SW 1271 (cell line): ENCODE measurements around the gene CEP131.

Source experiments
- DNase-seq, 2 experiments: peaks; one replicate each; lab custom pipeline; 2025; lab: John Stamatoyannopoulos, UW

The CEP131 gene

DNA sequence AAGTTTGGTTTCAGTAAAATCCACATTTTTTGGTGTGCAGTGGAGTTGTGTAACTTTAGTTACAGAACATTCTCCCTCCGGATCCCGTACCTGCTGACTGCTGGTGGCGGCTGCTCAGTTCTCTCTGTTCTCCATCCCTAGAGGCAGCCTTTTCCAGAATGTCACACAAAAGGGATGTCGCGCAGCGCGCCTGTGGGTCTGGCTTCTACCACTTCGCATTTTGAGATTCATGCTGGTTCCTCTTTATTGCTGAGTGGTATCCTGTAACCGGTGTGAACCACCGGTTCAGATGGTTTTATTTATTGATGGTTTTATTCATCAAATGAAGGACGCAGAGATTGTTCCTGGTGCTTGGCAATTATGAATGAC lies 981 bp upstream of the CEP131 start:
- no peak for DNase-seq

DNA sequence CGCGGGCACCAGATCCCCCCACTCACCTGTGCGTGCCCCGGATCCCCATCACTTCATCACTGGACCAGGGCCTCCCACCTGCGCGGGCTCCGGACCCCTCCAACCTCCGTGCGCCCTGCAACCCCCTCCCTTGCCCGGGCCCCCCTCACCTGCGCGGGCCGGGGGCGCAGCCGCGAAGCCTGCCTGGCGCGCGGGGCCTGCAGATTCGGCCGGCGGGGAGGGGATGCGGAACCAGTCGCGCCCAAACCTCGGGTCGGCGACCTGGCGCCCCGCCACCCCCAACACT lies 202 bp downstream of the CEP131 start:
- no peak for DNase-seq

DNA sequence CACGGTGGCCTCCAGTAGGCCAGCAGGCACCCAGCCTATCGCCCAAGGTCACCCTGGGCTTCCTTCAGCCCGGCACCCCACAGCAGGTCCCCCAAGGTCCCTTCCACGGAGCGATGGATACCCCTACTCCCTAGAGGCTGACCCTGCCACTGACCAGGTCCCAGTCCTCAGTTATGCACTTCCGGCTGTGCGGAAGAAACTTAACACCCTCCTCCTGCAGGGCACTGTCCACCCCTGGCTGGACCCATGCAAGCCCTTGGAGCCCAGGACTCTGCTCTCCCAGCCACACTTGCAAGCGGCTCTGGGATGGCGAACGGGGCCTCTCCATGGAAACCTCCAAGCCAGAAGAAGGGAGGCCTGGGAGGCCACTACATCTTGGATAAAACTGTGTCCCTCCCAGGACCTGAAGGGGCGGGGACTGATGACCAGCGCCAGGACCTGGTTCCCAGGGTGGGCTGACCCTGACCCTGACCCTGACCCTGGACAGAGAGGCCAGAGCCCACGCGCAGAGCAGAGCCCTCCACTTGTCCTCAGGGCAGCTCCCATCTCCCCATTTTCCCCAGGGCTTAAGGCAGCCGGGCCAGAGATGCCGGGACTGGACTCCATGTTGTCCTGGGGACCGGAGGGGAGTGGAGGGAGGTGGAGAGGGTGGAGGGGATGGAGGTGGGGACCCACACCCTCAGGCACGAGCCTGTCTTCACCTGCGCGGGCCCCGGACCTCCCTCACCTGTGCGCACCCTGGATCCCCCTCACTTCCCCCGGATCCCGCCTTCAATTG lies 734 bp downstream of the CEP131 start:
- DNase-seq: no peak

DNA sequence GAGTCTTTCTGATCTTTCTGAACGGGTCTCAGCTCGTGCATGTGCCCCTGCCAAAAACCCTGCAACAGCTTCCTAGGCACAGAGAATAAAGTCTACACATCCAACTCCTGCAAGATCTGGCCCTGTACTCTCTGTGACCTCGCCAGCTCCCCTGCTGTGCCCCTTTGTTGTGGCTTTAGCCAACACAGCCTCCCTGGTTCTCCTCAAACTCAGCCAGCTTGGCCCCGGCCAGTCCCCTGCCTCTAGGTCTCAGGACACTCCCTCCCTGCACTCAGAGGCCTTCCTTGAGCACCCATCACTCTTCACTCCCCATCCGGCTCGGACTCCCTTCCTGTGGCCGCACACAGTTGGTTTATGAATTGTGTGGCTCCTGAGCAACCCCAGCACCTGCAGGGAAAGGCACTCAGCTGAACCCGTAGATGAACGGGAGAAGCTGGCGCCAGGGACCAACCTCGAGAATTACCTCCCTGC lies 1.4 kb downstream of the CEP131 start:
- DNase-seq: no peak

DNA sequence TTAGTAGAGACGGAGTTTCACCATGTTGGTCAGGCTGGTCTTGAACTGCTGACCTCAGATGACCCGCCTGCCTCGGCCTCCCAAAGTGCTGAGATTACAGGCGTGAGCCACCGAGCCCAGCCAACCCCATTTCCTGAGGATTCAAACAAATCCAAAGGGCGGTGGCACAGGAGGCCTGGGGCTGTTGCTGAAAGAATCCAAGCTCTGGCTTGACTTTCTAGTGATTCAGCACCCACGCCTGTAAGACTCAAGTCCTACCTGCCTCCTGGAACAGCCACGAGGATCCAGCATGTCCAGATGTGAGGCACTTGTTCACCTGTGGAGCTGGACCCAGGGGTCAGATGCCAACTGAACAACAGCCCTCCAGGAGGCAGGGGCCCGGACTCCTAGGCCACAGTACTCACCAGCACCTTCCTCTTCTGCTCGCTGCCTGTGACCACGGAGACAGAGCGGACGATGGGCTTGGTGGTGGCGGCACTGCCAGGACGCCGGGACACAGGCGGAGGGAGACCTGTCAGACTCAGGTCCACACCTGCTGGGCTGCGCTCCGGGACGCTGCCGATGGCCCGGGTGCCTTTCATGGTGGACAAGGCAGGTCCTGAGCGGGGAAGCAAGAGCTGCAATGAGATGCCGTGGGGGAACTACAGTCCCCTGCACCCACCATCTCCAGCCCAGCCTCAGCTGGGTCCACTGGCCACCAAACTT lies 3.1 kb downstream of the CEP131 start:
- no peak for DNase-seq

DNA sequence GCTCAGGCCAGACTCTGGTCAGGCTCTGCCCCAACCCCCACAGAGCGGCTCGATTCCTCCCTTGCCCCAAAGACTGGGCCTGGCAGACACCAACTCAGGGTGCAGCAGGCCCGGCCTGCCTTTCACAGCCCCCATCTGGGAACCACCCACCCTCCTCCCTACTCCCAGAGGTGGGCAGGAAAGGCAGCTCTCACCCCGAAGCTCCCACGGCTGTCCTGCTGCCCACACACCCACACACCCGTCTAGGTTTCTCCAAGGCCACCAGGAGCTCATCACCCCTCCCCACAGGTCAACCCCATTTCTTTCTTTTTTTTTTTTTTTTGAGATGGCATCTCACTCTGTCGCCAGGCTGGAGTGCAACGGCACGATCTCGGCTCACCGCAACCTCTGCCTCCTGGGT lies 3.8 kb downstream of the CEP131 start:
- DNase-seq: no peak

DNA sequence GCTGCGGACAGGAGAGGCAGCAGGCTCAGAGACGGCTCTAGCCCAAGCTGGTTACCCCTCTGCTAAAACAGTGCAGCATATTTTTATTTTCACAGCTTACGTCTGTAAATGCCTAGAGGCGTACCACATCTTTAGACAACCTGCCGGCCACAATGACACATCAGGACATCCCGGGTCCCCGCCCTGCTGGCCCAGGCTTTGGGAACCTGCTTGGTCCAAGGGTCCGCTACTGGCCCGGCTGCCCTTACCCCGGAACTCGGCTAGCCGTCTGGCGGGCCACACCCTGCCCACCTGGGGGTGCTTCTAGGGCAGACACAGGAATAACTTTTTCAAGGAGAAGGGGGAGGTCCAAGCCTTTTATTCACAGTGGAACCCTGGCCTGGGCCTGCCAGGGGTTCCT lies 4.3 kb downstream of the CEP131 start:
- DNase-seq: no peak

DNA sequence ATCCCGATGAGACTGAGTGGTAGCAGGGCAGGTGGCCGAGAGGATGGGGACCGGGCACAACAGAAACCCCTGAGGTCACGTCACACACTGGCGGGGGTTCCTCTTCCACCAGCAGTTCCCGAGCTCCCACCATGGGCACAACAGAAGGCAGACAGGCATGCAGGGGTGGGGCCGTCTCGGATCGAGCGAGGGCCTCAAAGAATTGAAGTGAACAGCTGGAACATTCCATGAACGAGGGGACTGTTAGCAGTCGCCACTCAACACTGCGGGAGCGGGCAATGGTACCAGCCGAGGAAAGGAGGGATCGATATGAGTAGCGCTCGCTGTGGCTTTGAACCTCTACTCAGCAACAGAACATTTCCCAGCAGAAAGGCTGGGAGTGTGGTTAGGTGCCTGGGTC lies 5.3 kb downstream of the CEP131 start:
- no peak for DNase-seq

DNA sequence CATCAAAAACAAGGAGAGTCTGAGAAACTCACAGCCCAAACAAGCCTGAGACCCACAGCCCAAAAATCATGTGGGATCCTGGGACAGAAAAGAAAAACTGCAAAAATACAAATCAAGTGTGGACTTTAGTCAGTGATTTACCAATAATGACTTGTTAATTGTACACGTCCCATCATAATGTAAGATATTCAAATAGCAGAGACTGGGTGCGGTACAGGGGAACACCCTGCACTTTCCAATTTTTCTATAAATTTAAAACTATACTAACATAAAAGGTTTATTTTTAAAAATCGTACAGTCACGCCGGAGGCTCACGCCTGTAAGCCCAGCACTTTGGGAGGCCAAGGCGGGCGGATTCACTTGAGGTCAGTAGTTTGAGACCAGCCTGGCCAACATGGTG lies 8.8 kb downstream of the CEP131 start:
- no peak for DNase-seq

DNA sequence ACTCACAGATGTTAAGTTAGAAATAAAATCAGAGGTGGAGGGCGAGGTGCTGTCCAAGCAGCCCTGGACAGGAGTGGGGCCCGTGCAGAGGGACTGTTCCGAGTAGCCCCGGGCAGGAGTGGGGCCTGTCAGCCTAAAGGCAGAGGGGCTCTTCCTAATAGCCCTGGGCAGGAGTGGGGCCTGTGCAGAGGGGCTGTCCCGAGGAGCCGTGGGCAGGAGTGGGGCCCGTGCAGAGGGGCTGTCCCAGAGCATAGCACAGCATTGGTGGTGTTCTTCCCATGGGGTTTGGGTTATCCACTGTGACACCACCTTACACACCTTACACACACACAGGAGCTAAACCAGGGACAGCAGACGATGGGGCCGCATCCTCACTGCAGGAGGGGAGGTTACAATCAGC lies 10.4 kb downstream of the CEP131 start:
- DNase-seq: no peak

DNA sequence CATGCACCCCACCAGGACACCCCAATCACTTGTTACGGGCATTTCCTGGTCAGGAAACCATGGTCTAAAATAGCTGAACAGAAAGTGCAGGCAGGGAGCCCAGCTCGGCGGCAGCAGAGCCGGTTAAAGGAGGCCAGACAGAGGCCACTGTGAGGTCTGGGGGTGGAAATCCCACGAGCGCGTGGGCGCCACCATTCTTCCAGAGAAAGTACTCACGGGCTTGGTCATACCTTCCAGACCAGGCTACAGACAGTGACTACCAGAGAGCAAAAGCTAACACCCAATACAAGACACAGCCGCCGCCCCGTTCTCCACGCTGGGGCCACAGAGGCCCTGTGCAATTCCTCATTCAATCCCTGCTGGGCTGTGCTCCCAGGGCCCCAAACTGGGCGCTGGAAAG lies 11.9 kb downstream of the CEP131 start:
- DNase-seq: no peak

DNA sequence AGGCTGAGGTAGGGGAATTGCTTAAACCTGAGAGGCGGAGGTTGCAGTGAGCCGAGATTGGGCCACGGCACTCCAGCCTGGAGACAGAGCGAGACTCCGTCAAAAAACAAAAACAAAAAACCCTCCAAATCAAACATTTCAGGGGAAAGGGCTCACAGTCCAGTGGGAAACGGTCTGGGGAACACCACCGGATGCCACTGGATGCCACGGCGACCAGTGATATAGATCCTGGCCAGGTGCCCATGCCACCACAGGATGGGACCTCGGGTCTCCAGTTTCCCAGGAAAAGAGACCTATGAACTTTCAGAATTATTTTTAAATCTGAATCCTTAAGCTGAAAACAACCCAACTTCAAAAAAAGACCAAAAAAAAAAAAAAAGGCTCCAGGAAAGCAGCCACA lies 12.3 kb downstream of the CEP131 start:
- no peak for DNase-seq

DNA sequence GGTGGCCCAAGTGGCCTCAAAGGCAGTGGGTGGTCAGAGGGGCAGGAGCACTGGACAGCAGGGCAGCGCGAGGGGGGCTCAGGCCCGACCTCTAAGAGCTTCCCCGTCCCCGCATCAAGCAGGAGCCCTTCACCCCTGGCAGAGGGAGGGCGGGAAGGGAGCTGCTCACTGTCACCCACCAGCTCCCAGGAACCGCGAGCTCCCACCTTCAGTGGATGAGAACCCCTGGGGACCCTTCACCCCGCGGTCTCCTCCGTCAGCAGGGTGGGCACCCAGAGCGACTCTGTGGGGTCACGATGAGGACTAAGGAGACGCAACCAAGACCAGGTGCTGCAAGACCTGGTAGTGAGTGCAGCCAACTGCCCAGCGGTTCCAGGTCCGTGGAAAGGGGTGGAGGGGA lies 13.6 kb downstream of the CEP131 start:
- DNase-seq: no peak

DNA sequence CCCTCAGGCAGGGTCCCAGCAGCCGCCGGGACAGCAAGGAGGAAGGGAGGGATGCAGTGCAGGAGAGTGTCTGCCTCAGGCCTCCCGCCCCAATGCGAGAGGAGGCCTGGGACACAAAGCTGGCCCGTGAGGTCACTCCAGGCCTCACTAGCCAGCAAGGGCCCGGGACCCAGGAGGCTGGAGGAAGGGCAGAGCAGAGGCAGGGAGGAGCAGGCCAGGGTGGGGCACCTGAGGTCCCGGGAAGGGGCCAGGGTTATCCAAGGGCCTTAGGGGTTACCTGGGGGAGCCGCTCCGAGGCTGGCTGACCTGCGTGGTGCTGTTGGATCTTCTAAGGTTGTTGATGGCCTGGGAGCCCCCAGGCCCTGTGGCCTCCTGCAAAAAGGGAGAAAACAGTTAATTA lies 14.1 kb downstream of the CEP131 start:
- no peak for DNase-seq

DNA sequence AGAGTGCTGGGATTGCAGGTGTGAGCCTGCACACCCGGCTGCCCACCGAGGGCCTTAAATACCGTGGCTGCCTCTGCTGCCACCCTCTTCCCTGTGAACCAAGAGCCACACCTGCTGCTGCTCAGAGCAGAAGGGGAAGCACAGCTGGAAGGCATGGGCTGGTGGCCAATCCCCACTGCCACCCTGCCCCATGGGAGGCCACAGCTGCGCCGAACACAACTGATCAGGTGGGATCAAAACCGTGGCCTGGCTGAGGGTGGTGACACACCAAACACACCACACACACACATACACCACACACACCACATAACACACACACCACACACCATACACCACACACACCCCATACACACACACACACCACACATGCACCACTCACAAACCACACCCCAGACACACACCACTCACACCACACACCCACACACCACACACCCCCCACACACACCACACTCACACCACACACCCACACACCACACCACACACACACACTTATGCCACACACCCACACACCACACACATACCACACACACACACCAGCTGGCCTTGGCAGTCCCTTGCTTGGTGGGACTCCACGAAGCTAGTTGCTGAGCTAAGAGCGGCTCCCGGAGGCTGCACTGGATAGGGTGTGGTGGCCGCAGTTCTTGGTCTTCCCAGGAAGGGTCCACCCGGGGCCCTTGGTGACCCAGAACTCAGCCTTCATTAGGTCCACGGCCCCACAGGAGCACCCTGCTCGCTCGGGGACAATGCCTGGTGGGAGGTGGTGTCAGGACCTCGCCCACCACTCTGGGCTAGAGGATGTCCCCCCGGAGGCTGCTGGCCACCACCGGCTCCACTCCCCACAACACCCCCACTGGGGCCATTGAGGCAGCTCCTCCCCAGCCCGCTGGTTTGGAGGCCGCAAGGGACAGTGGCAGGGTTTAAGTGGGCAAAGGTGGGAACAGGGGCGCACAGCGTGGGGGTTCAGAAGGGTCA lies 14.9 kb downstream of the CEP131 start:
- DNase-seq: no peak

DNA sequence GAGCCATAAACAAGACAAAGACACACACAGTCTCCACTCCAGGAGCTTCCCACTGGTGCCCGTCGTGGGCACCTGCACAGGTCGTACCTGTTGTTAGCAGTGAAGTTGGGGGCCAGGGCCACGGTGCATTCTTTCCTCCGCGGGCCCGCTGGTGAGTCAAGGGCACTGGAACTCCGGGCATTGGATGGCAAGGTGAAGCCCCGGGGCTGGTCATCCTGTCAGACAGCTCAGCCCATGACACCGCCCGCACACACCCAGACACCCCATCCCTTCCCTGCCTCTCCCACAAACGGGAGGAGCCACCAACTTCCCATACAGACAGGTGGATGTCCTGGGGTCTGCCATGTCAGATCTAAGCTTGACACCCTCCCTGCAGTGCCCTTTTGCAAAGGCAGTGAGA lies 16.1 kb downstream of the CEP131 start:
- no peak for DNase-seq

DNA sequence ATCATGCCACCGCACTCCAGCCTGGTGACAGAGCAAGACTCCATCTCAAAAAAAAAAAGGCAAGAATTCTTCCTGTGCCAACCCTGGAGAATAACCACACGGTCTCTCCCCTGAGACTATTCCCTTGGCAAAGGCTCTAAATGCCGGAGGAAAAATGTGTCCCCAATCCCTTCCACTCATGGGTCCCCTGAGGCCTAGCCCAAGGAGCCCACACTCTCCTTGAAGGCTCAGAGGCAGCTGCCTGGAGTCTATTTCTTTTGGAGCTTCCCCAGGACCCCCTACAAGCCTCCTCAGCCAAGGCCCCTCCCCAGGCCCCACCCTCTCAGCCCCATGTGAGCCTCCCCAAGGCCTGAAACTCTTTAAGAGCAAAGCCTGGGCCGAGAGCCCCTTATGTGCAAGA lies 16.6 kb downstream of the CEP131 start:
- no peak for DNase-seq

DNA sequence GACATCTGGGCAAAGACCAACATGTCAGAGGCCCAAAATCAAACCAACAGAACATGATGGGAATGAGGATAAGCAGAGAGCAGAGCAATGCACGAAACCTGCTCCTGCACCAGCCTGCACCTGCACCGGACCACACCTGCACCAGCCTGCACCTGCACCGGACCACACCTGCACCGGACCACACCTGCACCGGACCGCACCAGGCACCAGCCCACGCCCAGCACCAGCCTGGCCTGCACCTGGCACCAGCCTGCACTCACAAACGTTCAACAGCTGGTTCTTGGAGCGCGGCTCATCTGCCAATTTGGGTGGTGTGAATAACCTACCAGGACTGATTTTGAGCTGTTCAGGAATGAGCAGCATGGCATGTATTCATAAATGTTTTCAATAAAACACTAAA lies 18.2 kb downstream of the CEP131 start:
- DNase-seq: no peak

DNA sequence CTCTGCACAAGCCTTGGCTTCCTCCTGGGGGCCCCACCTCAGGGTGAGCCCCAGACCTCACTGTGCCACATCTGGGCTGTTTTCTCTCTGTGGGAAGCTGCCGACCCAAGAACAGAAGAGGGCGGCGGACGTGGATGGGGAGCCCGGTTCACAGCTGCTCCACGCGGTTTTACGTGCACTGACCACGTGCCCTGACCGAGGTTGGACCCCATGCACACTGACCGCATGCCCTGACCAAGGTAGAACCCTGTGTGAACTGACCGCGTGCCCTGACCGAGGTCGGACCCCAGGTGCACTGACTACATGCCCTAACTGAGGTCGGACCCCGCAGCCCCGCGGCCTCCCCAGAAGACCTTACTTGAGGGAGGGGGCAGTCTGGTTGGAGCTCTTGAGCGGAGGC lies 19.6 kb downstream of the CEP131 start:
- no peak for DNase-seq

DNA sequence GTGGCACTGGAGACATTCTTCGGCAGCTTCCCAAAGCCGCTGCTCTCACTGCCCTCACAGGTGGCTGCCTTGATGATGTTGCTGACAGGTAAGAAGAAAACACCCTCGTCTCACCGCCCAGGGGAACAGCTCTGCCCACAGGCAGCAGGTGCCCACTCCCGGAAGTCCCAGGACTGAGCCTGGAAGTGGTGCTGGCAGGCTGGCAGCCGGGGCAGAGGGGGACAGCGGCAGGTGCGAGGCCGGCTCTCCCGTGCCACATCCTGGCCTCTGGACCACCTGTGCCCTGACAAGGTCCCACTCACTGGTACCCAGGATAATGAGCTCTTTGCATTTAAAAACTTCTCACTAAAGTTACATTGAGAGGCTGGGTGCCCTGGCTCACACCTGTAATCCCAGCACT lies 20.4 kb downstream of the CEP131 start:
- no peak for DNase-seq

DNA sequence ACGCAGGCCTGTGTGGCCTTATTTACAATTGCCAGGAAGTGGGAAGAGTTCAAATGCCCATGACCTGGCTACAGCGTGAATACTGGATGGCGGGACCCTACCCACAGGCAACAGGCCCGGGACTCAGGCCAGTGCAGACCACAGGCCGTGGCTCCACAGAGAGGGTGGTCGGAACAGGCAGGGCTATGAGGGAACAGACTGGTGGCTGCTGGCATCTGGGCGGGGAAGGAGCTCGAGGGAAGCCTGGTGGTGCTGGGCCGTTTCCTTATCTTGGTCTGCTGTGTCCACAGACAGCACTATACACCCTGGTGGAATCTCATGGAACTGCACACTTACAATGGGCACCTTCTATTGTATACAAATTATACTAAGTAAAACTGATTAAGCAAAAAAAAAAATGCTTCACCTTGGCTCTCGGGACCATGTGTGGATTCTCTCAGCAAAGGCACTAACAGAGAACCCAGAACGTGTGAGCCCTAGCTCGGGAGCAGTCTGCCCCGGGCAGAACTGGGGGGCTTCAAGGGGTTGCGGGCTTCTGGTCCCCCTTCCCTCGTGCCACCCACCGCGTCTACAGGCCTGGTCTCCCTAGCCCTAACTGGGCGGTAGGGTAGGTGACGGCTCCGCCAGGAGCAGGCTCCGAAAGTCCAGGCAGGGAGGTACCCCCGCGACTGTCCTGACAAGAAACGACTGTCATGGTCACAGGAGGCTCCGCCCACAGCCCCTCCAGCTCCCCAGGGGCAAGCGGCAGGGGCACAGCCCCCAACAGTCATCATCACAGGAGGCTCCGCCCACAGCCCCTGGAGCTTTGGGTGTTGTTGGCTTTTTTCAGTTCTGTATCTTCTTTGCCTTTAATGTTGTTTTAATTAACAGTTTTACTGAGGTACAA lies 21.8 kb downstream of the CEP131 start:
- peak in 1 of 2 experiments; percentile 64 for DNase-seq

DNA sequence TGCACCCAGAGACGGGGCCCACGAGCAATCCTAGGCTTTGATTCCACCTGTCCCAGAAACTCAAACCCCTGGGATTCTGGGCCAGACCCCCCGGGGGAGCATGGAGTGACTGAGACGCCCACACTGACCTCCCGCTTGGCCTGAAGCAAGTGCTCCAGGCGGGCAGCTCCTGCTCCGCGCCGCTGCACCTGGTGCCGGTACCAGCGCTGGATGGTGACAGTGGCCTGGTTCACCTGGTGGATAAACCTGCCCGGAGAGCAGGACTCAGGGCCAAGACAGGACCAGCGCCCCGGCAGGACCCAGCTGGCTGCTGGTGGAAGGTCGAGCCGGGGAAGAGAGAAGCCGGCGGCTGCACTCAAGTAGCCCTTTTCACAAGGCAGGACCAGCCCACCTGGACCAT lies 22.6 kb downstream of the CEP131 start:
- DNase-seq: no peak
